Measurements from ENCODE around the gene CMIP.

The CMIP gene

DNA sequence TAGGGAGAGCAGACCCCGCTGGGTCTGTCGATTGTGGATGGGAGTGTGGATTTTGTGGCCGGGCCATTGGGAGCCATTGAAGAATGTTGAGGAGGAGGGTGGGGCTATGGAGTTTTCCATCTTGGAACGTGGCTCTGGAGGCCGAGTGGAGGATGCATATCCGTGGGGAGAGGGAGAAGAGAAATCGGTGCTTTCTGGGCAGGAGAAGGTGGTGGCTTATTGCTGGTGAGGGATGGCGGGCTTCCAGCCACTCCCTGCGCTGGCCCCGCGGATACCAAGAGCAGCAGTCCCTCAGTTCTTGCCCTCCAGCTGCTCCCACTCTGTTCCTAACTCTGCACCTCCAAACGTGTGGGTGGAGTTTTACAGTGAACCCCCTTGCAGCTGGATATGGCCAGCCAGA lies 162.4 kb downstream of the CMIP start:
- Histone ChIP-seq H3K27me3 (ENCODE audit: insufficient read depth, low read length) (no peaks in the 10 kb centered on the region), H3K79me2 (ENCODE audit: control insufficient read depth, insufficient read depth, low read length, poor library complexity) (peaks cover 11% of the 10 kb centered on the region), H3K9ac (ENCODE audit: low read length) (no peak overlapping the region), H3K9me3 (ENCODE audit: insufficient read depth, low read depth, low read length) (no peaks in the 10 kb centered on the region), H2BK5ac (ENCODE audit: low read depth, low read length, poor library complexity) (no peak overlapping the region), H3K18ac (ENCODE audit: low read length) (peak overlapping the region; percentile 78), H3K4me2 (ENCODE audit: low read length) (no peak overlapping the region), H4K8ac (ENCODE audit: low read depth, low read length) (peak overlapping the region; percentile 42), H4K12ac (ENCODE audit: low read depth, low read length) (no peak overlapping the region), H3K79me1 (ENCODE audit: low read length) (peaks cover 16% of the 10 kb centered on the region), H3K14ac (ENCODE audit: low read length) (no peak overlapping the region), H2AK5ac (ENCODE audit: low read length) (peak overlapping the region; percentile 13), H3K4me3 (ENCODE audit: low read depth, low read length) (no peak overlapping the region), H3K27ac (ENCODE audit: low read depth, low read length) (no peak overlapping the region), H4K91ac (ENCODE audit: low read depth, low read length) (peak overlapping the region; percentile 20), H3K23ac (ENCODE audit: low read length) (no peak overlapping the region), H2BK120ac (ENCODE audit: insufficient read depth, low read length, poor library complexity) (no peak overlapping the region), H3K4ac (ENCODE audit: low read depth, low read length) (peak overlapping the region; percentile 57), H3K36me3 (ENCODE audit: control insufficient read depth in 1 of 2, insufficient read depth in 2 of 2, low read length in 2 of 2) (peaks cover 24 to 33% of the 10 kb centered on the region in 2 experiments), H2AFZ (ENCODE audit: insufficient read depth, low read length, poor library complexity) (no peak overlapping the region), H2BK12ac (ENCODE audit: low read length) (peak overlapping the region; percentile 23), H3K4me1 (ENCODE audit: control insufficient read depth in 1 of 2, insufficient read depth in 2 of 2, low read length in 2 of 2) (peaks cover 19 to 36% of the 10 kb centered on the region in 2 experiments)
- DNase-seq, result no peak
- WGBS (ENCODE audit: extremely low coverage, insufficient coverage, insufficient read length), result no CpG with 5 or more reads among the region's 12 CpGs

GRCh38 chr16:81607805-81608522 lies 163.4 kb downstream of the CMIP start:
- Histone ChIP-seq H3K79me1 (ENCODE audit: low read length) (peaks cover 16% of the 10 kb centered on the region), H2AK5ac (ENCODE audit: low read length) (no peak overlapping the region), H3K9ac (ENCODE audit: low read length) (no peak overlapping the region), H3K27me3 (ENCODE audit: insufficient read depth, low read length) (no peaks in the 10 kb centered on the region), H3K79me2 (ENCODE audit: control insufficient read depth, insufficient read depth, low read length, poor library complexity) (peaks cover 9% of the 10 kb centered on the region), H2AFZ (ENCODE audit: insufficient read depth, low read length, poor library complexity) (no peak overlapping the region), H3K18ac (ENCODE audit: low read length) (no peak overlapping the region), H3K36me3 (ENCODE audit: control insufficient read depth in 1 of 2, insufficient read depth in 2 of 2, low read length in 2 of 2) (peaks cover 28 to 37% of the 10 kb centered on the region in 2 experiments), H3K23ac (ENCODE audit: low read length) (no peak overlapping the region), H3K27ac (ENCODE audit: low read depth, low read length) (peak overlapping the region; percentile 62), H3K14ac (ENCODE audit: low read length) (no peak overlapping the region), H4K8ac (ENCODE audit: low read depth, low read length) (no peak overlapping the region), H3K4me2 (ENCODE audit: low read length) (no peak overlapping the region), H2BK120ac (ENCODE audit: insufficient read depth, low read length, poor library complexity) (no peak overlapping the region), H4K12ac (ENCODE audit: low read depth, low read length) (no peak overlapping the region), H3K9me3 (ENCODE audit: insufficient read depth, low read depth, low read length) (no peaks in the 10 kb centered on the region), H2BK12ac (ENCODE audit: low read length) (peak overlapping the region; percentile 23), H3K4ac (ENCODE audit: low read depth, low read length) (no peak overlapping the region), H3K4me3 (ENCODE audit: low read depth, low read length) (no peak overlapping the region), H3K4me1 (ENCODE audit: control insufficient read depth in 1 of 2, insufficient read depth in 2 of 2, low read length in 2 of 2) (peaks cover 23 to 40% of the 10 kb centered on the region in 2 experiments), H4K91ac (ENCODE audit: low read depth, low read length) (no peak overlapping the region), H2BK5ac (ENCODE audit: low read depth, low read length, poor library complexity) (peak overlapping the region; percentile 43)
- DNase-seq, result no peak
- WGBS (ENCODE audit: extremely low coverage, insufficient coverage, insufficient read length), result no CpG with 5 or more reads among the region's 6 CpGs

DNA sequence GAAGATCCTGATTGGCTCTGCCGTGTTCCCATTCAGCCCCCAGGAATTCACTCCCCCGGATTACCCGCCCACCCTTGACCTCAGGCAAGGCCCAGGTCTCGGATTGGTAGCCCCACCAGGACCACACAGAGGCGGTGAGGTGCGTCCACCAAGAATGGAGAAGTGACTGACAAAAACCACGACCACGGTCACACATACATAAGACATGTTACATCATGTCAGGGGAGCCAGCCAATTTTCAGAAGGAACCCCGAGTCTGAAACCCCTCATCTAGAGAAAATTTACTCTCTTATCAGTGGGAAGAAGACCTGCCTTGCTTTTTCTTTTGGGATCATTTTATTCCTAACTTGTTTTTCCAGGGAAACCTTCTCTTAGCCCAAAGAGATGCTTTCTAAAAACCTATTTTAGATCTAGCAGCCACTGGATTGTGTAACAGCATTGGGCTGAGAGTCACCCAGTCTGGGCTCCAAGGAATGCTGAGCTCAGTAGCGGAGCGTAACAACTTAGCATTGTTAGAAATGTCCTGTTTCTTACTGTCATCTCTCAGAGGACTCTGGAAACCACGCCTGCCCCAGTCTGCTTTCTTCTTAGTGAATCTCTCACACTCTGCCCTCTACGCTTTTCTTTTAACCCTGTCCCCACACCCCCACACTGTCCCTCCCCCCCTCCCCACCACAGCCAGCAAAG lies 164.1 kb downstream of the CMIP start:
- peak; percentile 83 to 88 for DNase-seq
- H3K23ac ChIP-seq (ENCODE audit: low read length), result no peak overlapping the region
- H2AFZ ChIP-seq (ENCODE audit: insufficient read depth, low read length, poor library complexity), result no peak overlapping the region
- peak overlapping the region; percentile 93 for H4K91ac ChIP-seq (ENCODE audit: low read depth, low read length)
- H2AK5ac ChIP-seq (ENCODE audit: low read length), result no peak overlapping the region
- H3K4me2 ChIP-seq (ENCODE audit: low read length), result no peak overlapping the region
- peaks cover 16% of the 10 kb centered on the region for H3K79me1 ChIP-seq (ENCODE audit: low read length)
- H3K36me3 ChIP-seq (ENCODE audit: control insufficient read depth in 1 of 2, insufficient read depth in 2 of 2, low read length in 2 of 2), result peaks cover 31 to 41% of the 10 kb centered on the region in 2 experiments
- H3K4me1 ChIP-seq (ENCODE audit: control insufficient read depth in 1 of 2, insufficient read depth in 2 of 2, low read length in 2 of 2), result peaks cover 23 to 40% of the 10 kb centered on the region in 2 experiments
- H2BK5ac ChIP-seq (ENCODE audit: low read depth, low read length, poor library complexity), result no peak overlapping the region
- H3K4ac ChIP-seq (ENCODE audit: low read depth, low read length), result no peak overlapping the region
- no peaks in the 10 kb centered on the region for H3K9me3 ChIP-seq (ENCODE audit: insufficient read depth, low read depth, low read length)
- no CpG with 5 or more reads among the region's 13 CpGs for WGBS (ENCODE audit: extremely low coverage, insufficient coverage, insufficient read length)
- H2BK120ac ChIP-seq (ENCODE audit: insufficient read depth, low read length, poor library complexity), result no peak overlapping the region
- H2BK12ac ChIP-seq (ENCODE audit: low read length), result no peak overlapping the region
- H3K27ac ChIP-seq (ENCODE audit: low read depth, low read length), result peak overlapping the region; percentile 62
- H3K27me3 ChIP-seq (ENCODE audit: insufficient read depth, low read length), result no peaks in the 10 kb centered on the region
- H3K18ac ChIP-seq (ENCODE audit: low read length), result no peak overlapping the region
- H3K9ac ChIP-seq (ENCODE audit: low read length), result no peak overlapping the region
- H4K12ac ChIP-seq (ENCODE audit: low read depth, low read length), result no peak overlapping the region
- no peak overlapping the region for H3K4me3 ChIP-seq (ENCODE audit: low read depth, low read length)
- H3K14ac ChIP-seq (ENCODE audit: low read length), result no peak overlapping the region
- peaks cover 9% of the 10 kb centered on the region for H3K79me2 ChIP-seq (ENCODE audit: control insufficient read depth, insufficient read depth, low read length, poor library complexity)
- no peak overlapping the region for H4K8ac ChIP-seq (ENCODE audit: low read depth, low read length)

- H3K14ac ChIP-seq (ENCODE audit: low read length), result peak overlapping the region; percentile 90
- no peak overlapping the region for H3K4me3 ChIP-seq (ENCODE audit: low read depth, low read length)
- no peak overlapping the region for H3K23ac ChIP-seq (ENCODE audit: low read length)
- no peak overlapping the region for H4K12ac ChIP-seq (ENCODE audit: low read depth, low read length)
- H3K27me3 ChIP-seq (ENCODE audit: insufficient read depth, low read length), result no peaks in the 10 kb centered on the region
- H3K9ac ChIP-seq (ENCODE audit: low read length), result no peak overlapping the region
- H2BK5ac ChIP-seq (ENCODE audit: low read depth, low read length, poor library complexity), result peak overlapping the region; percentile 77
- peak overlapping the region; percentile 90 for H2BK12ac ChIP-seq (ENCODE audit: low read length)
- peaks cover 2% of the 10 kb centered on the region for H3K9me3 ChIP-seq (ENCODE audit: insufficient read depth, low read depth, low read length)
- DNase-seq, result no peak
- peak overlapping the region; percentile 23 for H2AFZ ChIP-seq (ENCODE audit: insufficient read depth, low read length, poor library complexity)
- H3K79me1 ChIP-seq (ENCODE audit: low read length), result peaks cover 16% of the 10 kb centered on the region
- H4K8ac ChIP-seq (ENCODE audit: low read depth, low read length), result peak overlapping the region; percentile 64
- H3K4me2 ChIP-seq (ENCODE audit: low read length), result no peak overlapping the region
- H3K18ac ChIP-seq (ENCODE audit: low read length), result peak overlapping the region; percentile 88
- peak overlapping the region; percentile 93 for H3K4ac ChIP-seq (ENCODE audit: low read depth, low read length)
- H2AK5ac ChIP-seq (ENCODE audit: low read length), result peak overlapping the region; percentile 95
- peaks cover 37 to 46% of the 10 kb centered on the region in 2 experiments for H3K36me3 ChIP-seq (ENCODE audit: control insufficient read depth in 1 of 2, insufficient read depth in 2 of 2, low read length in 2 of 2)
- peaks cover 23 to 40% of the 10 kb centered on the region in 2 experiments for H3K4me1 ChIP-seq (ENCODE audit: control insufficient read depth in 1 of 2, insufficient read depth in 2 of 2, low read length in 2 of 2)
- peaks cover 9% of the 10 kb centered on the region for H3K79me2 ChIP-seq (ENCODE audit: control insufficient read depth, insufficient read depth, low read length, poor library complexity)
- H4K91ac ChIP-seq (ENCODE audit: low read depth, low read length), result peak overlapping the region; percentile 93
- peak overlapping the region; percentile 42 for H3K27ac ChIP-seq (ENCODE audit: low read depth, low read length)
- H2BK120ac ChIP-seq (ENCODE audit: insufficient read depth, low read length, poor library complexity), result peak overlapping the region; percentile 67
- WGBS (ENCODE audit: extremely low coverage, insufficient coverage, insufficient read length), result no CpG with 5 or more reads among the region's 11 CpGs
These were observed 164.8 kb downstream of the CMIP start for GRCh38 chr16:81609323-81609892.

Data from trophoblast cell (in vitro differentiated cells and primary cell).